HG02588 (cell line): Measurements from ENCODE around the gene POLL.

Source experiments
- ATAC-seq: cut with Tn5 transposase; IDR thresholded peaks from one replicate; pipeline ENCODE4 v1.9.1; 2021; ENCODE audit warnings: mild to moderate bottlenecking, moderate library complexity; ENCODE audit not compliant: unreplicated experiment

The POLL gene

GRCh38 chr10:101561068-101561915, 26.8 kb downstream of the POLL start:
- no peak for ATAC-seq

GRCh38 chr10:101560298-101561067, 27.6 kb downstream of the POLL start:
- ATAC-seq: no peak

GRCh38 chr10:101559596-101560297, 28.3 kb downstream of the POLL start:
- no peak for ATAC-seq

GRCh38 chr10:101558671-101559595, 29.1 kb downstream of the POLL start:
- no peak for ATAC-seq

GRCh38 chr10:101558204-101558603, 29.9 kb downstream of the POLL start:
- no peak for ATAC-seq

- ATAC-seq: no peak
These were observed 30.5 kb downstream of the POLL start for GRCh38 chr10:101557541-101557940.

GRCh38 chr10:101552442-101552841, 35.6 kb downstream of the POLL start:
- ATAC-seq: no peak

GRCh38 chr10:101550965-101551364, 37.1 kb downstream of the POLL start:
- ATAC-seq: no peak

- ATAC-seq: no peak
These were observed 42.2 kb downstream of the POLL start for GRCh38 chr10:101545898-101546297.

GRCh38 chr10:101538446-101538845, 49.6 kb downstream of the POLL start:
- no peak for ATAC-seq

GRCh38 chr10:101536800-101537199, 51.3 kb downstream of the POLL start:
- ATAC-seq: no peak

- ATAC-seq: no peak
These were observed 52.1 kb downstream of the POLL start for GRCh38 chr10:101535949-101536348.

GRCh38 chr10:101529725-101530553, 58.1 kb downstream of the POLL start:
- no peak for ATAC-seq

- no peak for ATAC-seq
These were observed 58.9 kb downstream of the POLL start for GRCh38 chr10:101529207-101529606.
